A673 (cell line): Measurements from ENCODE around the gene HCAR2.
"Not testable (repeated sequence)": the region's sequence is repeated elsewhere in the genome, so short reads cannot be mapped to it uniquely, and the experiment has no call there.

ENCODE experiments used
- CTCF ChIP-seq: fragments of 300-800, 200-600 bp; sonication (generic); conservative IDR thresholded peaks from 2 replicates; pipeline ENCODE4 v1.5.1; 2017; ENCODE audit warnings: low read depth, mild to moderate bottlenecking, antibody characterized with exemption, low read length, moderate library complexity, mixed read lengths
- EZH2 ChIP-seq: fragments of 200-600 bp; sonication (generic); IDR thresholded peaks from 2 replicates; pipeline ENCODE4 v1.6.1; 2017; ENCODE audit warnings: borderline replicate concordance, low read depth, mild to moderate bottlenecking, mixed read lengths, antibody characterized with exemption, low read length; ENCODE audit not compliant: poor library complexity, severe bottlenecking

GRCh38 chr12:122750781-122751515 is 47.8 kb upstream of the HCAR2 start:
- TF ChIP-seq CTCF, EZH2: not testable (repeated sequence)
